Large intestine (tissue), 12 donors: ENCODE data around the gene MMP24. TPM values are rescaled to one million over a fixed set of nuclear protein-coding genes. Genes with fewer than 3 reads are reported as not detected.
"Not testable (repeated sequence)": the region's sequence is repeated elsewhere in the genome, so short reads cannot be mapped to it uniquely, and the experiment has no call there.

ENCODE experiments used
- DNase-seq, 2 donors: peaks; one replicate each; pipeline versions ENCODE4 v3.0.0 to v3.0.0-alpha.2; 2013
- H3K27ac ChIP-seq: one replicate; pipeline ENCODE4 v1.5.1; 2013; ENCODE audit warnings: low read length
- H3K27me3 ChIP-seq: 2 replicates; pipeline ENCODE4 v1.6.1; 2013; ENCODE audit warnings: low read length; ENCODE audit not compliant: control insufficient read depth, insufficient read depth
- H3K36me3 ChIP-seq: 2 replicates; pipeline ENCODE4 v1.6.1; 2013; ENCODE audit warnings: low read length; ENCODE audit not compliant: control insufficient read depth, insufficient read depth
- H3K4me1 ChIP-seq: one replicate; pipeline ENCODE4 v1.6.1; 2013; ENCODE audit warnings: low read length; ENCODE audit not compliant: control insufficient read depth, insufficient read depth
- H3K4me3 ChIP-seq: one replicate; pipeline ENCODE4 v1.5.1; 2013; ENCODE audit warnings: low read length
- H3K9me3 ChIP-seq: one replicate; pipeline ENCODE4 v1.6.1; 2013; ENCODE audit warnings: mild to moderate bottlenecking, low read depth, low read length, moderate library complexity; ENCODE audit not compliant: control insufficient read depth
- WGBS: methylation state at CpG from one replicate; pipeline ENCODE4 v1.1.5; 2013; ENCODE audit warnings: low lambda C conversion rate; ENCODE audit not compliant: insufficient coverage; 5-methylcytosine and 5-hydroxymethylcytosine counted together
- long read RNA-seq, 11 donors: transcript quantifications; one replicate each; lab custom pipeline, GENCODE V29; 2026
- polyA plus RNA-seq: library from polyadenylated mRNA; unstranded; fragments of 120-200 nt; gene quantifications from one replicate; pipeline ENCODE4 v1.2.1, GENCODE V29; 2013

Gene MMP24
- polyA plus RNA-seq: 3.9 TPM
- long read RNA-seq, donor 1, partial matches to known transcripts: 0 of 59 reads
- long read RNA-seq, donor 1, other reads (novel, unspliced or antisense): 59 of 59 reads
- long read RNA-seq, donor 2: 0 reads
- long read RNA-seq, donor 3, full-length matches to known transcripts: 1 of 1 reads
- long read RNA-seq, donor 3, partial matches to known transcripts: 0 of 1 reads
- long read RNA-seq, donor 3, other reads (novel, unspliced or antisense): 0 of 1 reads
- long read RNA-seq, donor 4: 0 reads
- long read RNA-seq, donor 5, partial matches to known transcripts: 28 of 28 reads
- long read RNA-seq, donor 5, other reads (novel, unspliced or antisense): 0 of 28 reads
- long read RNA-seq, donor 6, full-length matches to known transcripts: 1 of 1 reads
- long read RNA-seq, donor 6, partial matches to known transcripts: 0 of 1 reads
- long read RNA-seq, donor 6, other reads (novel, unspliced or antisense): 0 of 1 reads
- long read RNA-seq, donor 7: 0 reads
- long read RNA-seq, donor 8: 0 reads
- long read RNA-seq, donor 9: 0 reads
- long read RNA-seq, donor 10: 0 reads
- long read RNA-seq, donor 11, partial matches to known transcripts: 146 of 323 reads
- long read RNA-seq, donor 11, other reads (novel, unspliced or antisense): 177 of 323 reads

DNA sequence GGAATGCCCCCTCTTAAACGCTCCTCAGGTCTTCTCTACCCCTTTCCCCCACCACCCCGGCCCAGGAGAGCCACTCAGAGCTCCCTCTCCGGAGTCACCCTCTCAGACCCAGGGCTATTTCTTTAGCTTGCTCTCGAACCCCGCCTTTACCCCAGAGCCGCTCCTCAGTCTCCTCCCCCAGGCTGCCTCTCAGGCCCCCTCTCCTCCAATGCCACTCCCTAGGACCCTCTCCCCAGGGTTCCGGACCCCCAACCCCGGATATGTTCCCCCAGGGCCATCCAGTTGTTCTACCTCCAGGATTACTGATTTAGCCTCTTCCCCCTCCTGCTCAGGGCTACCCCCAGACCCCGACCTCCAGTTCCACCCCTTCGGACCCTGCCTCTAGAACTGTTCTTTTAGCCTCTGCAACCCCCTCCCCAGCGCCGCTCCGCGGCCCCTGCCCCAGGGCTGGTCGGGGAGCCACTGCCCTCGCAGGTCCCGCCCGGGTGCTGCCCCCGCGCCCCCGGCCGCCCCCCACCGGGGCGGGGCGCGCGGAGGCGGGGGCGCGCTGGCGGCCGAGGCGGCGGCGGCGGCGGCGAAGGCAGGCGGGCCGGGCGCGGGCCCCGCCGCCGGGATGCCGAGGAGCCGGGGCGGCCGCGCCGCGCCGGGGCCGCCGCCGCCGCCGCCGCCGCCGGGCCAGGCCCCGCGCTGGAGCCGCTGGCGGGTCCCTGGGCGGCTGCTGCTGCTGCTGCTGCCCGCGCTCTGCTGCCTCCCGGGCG is at the start of gene MMP24:
MMP24 (plus strand) TSS at position 565 of the 758 bp plus-strand sequence; CDS start at position 614, 49 bp downstream.
- no peaks in the 10 kb centered on the region for H3K9me3 ChIP-seq
- peak within 1 kb of the TSS; percentile 19 for H3K4me3 ChIP-seq
- no peak for DNase-seq
- peaks cover 3% of the 10 kb centered on the region for H3K4me1 ChIP-seq
- WGBS: no CpG with 5 or more reads among the region's 70 CpGs
- no peaks in the 10 kb centered on the region for H3K36me3 ChIP-seq
- no peak within 1 kb of the TSS for H3K27ac ChIP-seq
- H3K27me3 ChIP-seq: peaks cover 22% of the 10 kb centered on the region

DNA sequence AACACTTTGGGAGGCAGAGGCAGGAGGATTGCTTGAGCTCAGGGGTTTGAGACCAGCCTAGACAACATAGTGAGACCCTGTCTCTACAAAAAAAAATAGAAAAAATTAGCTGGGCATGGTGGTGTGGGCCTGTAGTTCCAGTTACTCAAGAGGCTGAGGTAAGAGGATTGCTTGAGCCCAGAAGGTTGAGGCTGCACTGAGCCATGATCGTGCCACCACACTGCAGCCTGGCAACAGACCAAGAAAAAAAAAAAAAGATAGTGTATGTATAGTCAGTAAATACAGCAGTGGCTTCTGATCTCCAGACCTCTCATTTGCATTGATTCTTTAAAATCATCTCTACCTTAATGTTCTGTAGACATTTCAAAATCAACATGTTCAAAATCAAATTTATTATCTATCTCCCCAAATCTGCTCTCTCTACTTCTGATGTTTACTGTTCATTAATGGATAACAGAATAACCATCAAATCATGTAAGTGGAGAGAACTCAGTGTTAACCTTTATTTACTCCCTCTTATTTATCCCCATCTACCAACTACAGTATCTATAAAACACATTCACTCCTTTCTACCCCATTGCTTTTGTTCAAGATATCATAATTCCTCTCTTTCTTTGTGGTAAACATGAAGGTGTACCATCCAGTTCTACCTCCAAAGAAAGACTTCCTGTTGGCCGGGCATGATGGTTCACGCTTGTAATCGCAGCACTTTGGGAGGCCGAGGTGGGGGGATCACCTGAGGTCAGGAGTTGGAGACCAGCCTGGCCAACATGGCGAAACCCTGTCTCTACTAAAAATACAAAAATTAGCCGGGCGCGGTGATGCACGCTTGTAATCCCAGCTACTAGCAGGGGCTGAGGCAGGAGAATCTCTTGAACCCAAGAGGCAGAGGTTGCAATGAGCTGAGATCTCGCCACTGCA is 46.9 kb upstream of the MMP24 start:
- DNase-seq: no peak
- Histone ChIP-seq H3K27me3 (no peaks in the 10 kb centered on the region), H3K4me3 (no peak overlapping the region), H3K9me3 (peaks cover 2% of the 10 kb centered on the region), H3K27ac (no peak overlapping the region), H3K36me3 (peaks cover 5% of the 10 kb centered on the region), H3K4me1 (peaks cover 2% of the 10 kb centered on the region)
- WGBS: 100% methylated on average over 1 of the region's 11 CpGs

GRCh38 chr20:35180266-35180665 is 46.2 kb upstream of the MMP24 start:
- H3K36me3 ChIP-seq: peaks cover 5% of the 10 kb centered on the region
- no CpG with 5 or more reads among the region's 5 CpGs for WGBS
- no peak for DNase-seq
- H3K27ac ChIP-seq: no peak overlapping the region
- H3K9me3 ChIP-seq: no peaks in the 10 kb centered on the region
- no peaks in the 10 kb centered on the region for H3K4me1 ChIP-seq
- no peaks in the 10 kb centered on the region for H3K27me3 ChIP-seq
- no peak overlapping the region for H3K4me3 ChIP-seq

DNA sequence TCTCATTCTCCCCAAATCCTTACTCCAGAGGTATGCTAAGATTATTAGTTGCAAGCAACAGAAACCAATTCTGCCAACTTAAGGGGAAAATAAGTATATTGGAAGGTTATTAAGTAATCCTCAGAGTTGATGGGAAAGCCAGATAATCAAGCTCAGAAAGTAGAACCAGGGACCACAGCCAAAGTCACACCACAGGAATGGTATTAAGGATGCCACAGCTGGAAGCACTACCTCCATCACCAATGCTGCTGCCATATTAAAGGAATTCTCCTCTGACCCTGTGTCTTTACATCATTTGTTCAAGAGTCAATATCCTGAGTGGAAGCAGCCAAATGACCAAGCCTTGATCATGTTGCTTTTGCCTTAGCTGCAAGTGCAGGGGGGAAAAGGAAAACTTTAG is 44.8 kb upstream of the MMP24 start:
- Histone ChIP-seq H3K36me3 (peaks cover 1% of the 10 kb centered on the region), H3K27ac (no peak overlapping the region), H3K9me3 (no peaks in the 10 kb centered on the region), H3K4me3 (no peak overlapping the region), H3K27me3 (no peaks in the 10 kb centered on the region), H3K4me1 (no peaks in the 10 kb centered on the region)
- no peak for DNase-seq

DNA sequence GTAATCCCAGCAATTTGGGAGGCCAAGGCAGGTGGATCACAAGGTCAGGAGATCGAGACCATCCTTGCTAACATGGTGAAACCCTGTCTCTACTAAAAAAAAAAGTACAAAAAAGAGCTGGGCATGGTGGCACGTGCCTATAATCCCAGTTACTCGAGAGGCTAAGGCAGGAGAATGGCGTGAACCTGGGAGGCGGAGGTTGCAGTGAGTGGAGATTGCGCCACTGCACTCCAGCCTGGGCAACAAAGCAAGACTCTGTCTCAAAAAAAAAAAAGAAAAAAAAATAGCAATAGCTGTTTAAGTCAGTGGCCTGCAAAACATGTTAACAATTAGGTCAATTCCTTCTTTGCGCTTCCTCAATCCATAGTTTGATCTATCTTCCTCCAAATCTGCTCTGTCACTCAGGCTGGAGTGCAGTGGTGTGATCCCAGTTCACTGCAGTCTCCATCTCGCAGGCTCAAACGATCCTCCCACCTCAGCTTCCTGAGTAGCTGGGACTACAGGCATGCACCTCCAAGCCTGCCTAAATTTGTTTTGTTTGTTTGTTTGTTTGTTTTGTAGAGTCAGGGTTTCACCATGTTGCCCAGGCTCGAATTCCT is 39.7 kb upstream of the MMP24 start:
- not testable (repeated sequence) for H3K27ac ChIP-seq, H3K4me3 ChIP-seq, H3K36me3 ChIP-seq, H3K4me1 ChIP-seq, DNase-seq, H3K9me3 ChIP-seq, H3K27me3 ChIP-seq
- WGBS: 75% methylated on average over 1 of the region's 10 CpGs

GRCh38 chr20:35187584-35188190 is 38.8 kb upstream of the MMP24 start:
- no peaks in the 10 kb centered on the region for H3K27me3 ChIP-seq
- DNase-seq: no peak
- H3K4me3 ChIP-seq: no peak overlapping the region
- no peaks in the 10 kb centered on the region for H3K4me1 ChIP-seq
- H3K9me3 ChIP-seq: no peaks in the 10 kb centered on the region
- no CpG with 5 or more reads among the region's 5 CpGs for WGBS
- H3K36me3 ChIP-seq: no peaks in the 10 kb centered on the region
- no peak overlapping the region for H3K27ac ChIP-seq

GRCh38 chr20:35189223-35189622 is 37.3 kb upstream of the MMP24 start:
- DNase-seq, H3K9me3 ChIP-seq, H3K27me3 ChIP-seq, H3K4me1 ChIP-seq, H3K4me3 ChIP-seq, H3K36me3 ChIP-seq, H3K27ac ChIP-seq: not testable (repeated sequence)
- no CpG with 5 or more reads among the region's 8 CpGs for WGBS

DNA sequence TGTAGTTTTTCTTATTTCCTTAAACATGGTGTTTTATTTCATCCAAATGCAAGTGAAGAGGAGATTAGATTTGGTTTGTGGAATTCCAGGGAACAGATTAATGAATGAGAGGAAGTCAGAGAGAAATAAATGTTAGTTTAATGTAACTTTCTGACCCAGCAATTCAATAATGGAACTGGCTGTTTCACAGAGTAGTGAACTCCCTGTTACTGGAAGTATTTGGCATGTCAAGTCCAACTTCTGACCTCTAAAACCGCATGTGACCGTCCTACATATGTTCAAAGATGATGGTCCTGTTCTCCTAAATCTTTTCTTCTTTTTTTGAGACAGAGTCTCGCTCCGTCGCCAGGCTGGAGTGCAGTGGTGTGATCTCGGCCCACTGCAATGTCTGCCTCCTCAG is 35.9 kb upstream of the MMP24 start:
- Histone ChIP-seq H3K27ac (no peak overlapping the region), H3K4me3 (no peak overlapping the region), H3K36me3 (no peaks in the 10 kb centered on the region), H3K4me1 (no peaks in the 10 kb centered on the region), H3K27me3 (no peaks in the 10 kb centered on the region), H3K9me3 (no peaks in the 10 kb centered on the region)
- whole genome bisulfite sequencing: no CpG with 5 or more reads among the region's 6 CpGs
- DNase-seq: no peak

- Histone ChIP-seq H3K4me1 (no peaks in the 10 kb centered on the region), H3K36me3 (no peaks in the 10 kb centered on the region), H3K4me3 (no peak overlapping the region), H3K27me3 (no peaks in the 10 kb centered on the region), H3K27ac (no peak overlapping the region), H3K9me3 (peaks cover 9% of the 10 kb centered on the region)
- WGBS: 73% methylated on average over 4 of the region's 5 CpGs
- DNase-seq: no peak
These were observed 34.9 kb upstream of the MMP24 start for GRCh38 chr20:35191419-35192117.
